Esophagus squamous epithelium (tissue), 4 donors: ENCODE results near the gene KRT72.

Experiments
- POLR2A ChIP-seq, 4 donors: fragments of 450-650 bp; IDR thresholded peaks; one replicate each; pipeline ENCODE4 v1.6.1; 2017; ENCODE audit warnings: antibody characterized with exemption in 4 of 4, mild to moderate bottlenecking in 4 of 4, moderate library complexity in 3 of 4
- TF ChIP-seq, protein P1 (sequence below), 6 experiments: fragments of 450-650 bp in 4 of 6; fragments of 200-600 bp in 2 of 6; sonication (generic) in 2 of 6; IDR thresholded peaks; one replicate each; pipeline ENCODE4 v1.5.1; 2016 to 2019; ENCODE audit warnings: antibody characterized with exemption in 6 of 6, mild to moderate bottlenecking in 4 of 6, moderate library complexity in 4 of 6

DNA sequence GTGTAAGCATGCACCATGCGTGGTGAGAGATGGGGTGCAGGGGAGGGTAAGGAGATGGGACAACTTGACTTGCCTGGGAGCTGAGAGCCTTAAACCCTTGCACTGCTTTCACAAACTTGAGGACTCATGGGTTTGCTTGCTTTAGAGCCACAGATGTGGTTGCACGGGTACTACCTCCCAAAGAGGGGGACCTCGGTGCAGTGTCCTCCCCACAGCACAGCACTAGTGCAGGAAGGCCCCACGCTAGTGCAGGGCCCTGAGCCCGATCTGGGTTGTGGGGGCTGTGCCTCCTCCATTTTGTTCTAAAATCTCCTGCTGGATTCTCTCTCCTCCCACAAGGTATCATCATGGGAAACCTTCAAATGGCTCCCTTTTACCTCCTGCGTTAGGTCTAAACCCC lies 11.2 kb downstream of the KRT72 start:
- TF ChIP-seq, protein P1, sequence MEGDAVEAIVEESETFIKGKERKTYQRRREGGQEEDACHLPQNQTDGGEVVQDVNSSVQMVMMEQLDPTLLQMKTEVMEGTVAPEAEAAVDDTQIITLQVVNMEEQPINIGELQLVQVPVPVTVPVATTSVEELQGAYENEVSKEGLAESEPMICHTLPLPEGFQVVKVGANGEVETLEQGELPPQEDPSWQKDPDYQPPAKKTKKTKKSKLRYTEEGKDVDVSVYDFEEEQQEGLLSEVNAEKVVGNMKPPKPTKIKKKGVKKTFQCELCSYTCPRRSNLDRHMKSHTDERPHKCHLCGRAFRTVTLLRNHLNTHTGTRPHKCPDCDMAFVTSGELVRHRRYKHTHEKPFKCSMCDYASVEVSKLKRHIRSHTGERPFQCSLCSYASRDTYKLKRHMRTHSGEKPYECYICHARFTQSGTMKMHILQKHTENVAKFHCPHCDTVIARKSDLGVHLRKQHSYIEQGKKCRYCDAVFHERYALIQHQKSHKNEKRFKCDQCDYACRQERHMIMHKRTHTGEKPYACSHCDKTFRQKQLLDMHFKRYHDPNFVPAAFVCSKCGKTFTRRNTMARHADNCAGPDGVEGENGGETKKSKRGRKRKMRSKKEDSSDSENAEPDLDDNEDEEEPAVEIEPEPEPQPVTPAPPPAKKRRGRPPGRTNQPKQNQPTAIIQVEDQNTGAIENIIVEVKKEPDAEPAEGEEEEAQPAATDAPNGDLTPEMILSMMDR (IDR thresholded peaks at IDR 0.05), result no peak
- no peak for TF ChIP-seq POLR2A (IDR thresholded peaks at IDR 0.05)
